SH-SY5Y (cell line): ENCODE measurements around the gene KRT83.

Experiments
- GATA2 ChIP-seq: IDR thresholded peaks from 2 replicates; pipeline ENCODE4 v1.6.1; 2011; ENCODE audit warnings: mild to moderate bottlenecking, low read depth, low read length
- GATA3 ChIP-seq: IDR thresholded peaks from 2 replicates; pipeline ENCODE4 v1.6.1; 2011; ENCODE audit warnings: low read depth, mild to moderate bottlenecking, low read length, moderate library complexity

GRCh38 chr12:52356762-52357580, 35.8 kb upstream of the KRT83 start:
- TF ChIP-seq GATA3 (no peak), GATA2 (no peak)
